SKM-1 treated with dmso at 0.1 percent for 144 hours (cell line): ENCODE data around the gene VAMP8.
"Not testable (repeated sequence)": the region's sequence is repeated elsewhere in the genome, so short reads cannot be mapped to it uniquely, and the experiment has no call there.

Source experiments
- DNase-seq: peaks from one replicate; lab custom pipeline; 2025; ENCODE audit not compliant: unreplicated experiment; lab: John Stamatoyannopoulos, UW

The VAMP8 gene

DNA sequence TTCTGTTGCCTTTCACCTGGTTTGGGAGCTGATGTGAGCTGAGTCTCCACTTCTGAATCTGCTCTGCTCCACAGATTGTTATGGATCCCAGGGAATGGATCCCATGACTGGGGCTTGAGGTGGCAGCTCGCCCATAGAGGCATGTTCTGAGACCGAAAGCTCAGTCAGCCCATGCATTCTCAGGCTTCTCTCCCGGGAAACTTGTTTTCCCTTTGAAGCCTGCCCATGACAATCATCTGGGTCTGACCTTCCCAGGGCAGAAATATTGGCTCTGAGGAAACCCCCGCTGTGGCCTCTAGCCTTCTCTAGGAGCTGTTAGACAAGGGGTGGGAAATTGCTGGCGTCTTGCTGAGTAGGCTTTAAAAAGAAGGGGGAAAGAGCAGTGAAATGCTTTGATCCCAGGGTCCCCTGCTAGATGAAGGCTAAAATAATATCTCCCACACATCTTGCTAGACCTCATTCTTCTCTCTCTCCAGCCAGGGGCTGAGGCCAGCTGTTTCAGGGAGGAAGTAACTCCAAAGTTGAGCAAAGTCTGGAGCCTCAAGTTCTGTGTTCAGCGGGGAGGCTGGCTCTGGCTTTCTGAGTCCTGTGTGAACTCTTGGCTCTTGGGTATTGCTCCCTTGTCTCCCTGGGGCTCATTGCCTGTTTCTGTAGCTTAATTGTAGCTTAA lies 2.0 kb downstream of the VAMP8 start:
- peak; percentile 86 for DNase-seq

DNA sequence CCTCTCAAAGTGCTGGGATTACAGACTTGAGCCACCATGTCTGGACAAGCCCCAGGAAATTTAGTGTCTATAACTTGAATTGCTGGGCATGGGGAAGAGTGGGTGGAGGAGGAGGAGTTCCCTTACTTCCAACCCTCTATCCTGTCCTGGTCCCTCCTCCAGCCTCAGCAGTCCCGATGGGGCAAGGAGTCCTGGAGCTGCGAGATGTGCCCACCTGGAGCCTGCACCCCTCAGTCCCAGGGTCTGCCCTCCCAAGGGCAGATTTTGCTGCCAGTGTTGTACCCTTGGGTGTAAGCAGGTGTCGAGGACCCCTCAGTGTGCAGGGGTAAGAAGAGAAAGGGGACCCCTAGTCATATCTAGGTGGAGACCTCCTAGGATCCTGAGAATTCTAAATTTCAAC lies 2.8 kb downstream of the VAMP8 start:
- no peak for DNase-seq

DNA sequence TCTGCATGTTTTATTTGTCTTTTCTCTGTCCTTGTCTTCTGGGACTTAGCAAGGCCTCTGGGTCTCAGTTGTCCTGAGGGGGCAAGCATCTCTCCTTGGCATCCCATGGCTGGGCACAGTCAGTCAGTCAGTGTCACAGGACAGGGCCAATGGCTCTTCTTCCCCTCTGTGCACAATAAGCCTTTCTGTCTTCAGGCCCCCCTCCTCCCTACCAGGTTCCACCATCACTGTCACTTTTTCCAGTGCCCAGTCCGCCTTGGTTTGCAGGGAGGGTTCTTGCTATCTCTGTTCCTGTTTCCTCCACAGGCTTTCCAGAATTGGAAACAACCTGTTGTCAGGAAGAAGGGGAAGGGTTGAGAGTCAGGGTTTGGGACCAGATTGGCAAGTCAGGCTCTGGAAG lies 5.1 kb downstream of the VAMP8 start:
- no peak for DNase-seq

DNA sequence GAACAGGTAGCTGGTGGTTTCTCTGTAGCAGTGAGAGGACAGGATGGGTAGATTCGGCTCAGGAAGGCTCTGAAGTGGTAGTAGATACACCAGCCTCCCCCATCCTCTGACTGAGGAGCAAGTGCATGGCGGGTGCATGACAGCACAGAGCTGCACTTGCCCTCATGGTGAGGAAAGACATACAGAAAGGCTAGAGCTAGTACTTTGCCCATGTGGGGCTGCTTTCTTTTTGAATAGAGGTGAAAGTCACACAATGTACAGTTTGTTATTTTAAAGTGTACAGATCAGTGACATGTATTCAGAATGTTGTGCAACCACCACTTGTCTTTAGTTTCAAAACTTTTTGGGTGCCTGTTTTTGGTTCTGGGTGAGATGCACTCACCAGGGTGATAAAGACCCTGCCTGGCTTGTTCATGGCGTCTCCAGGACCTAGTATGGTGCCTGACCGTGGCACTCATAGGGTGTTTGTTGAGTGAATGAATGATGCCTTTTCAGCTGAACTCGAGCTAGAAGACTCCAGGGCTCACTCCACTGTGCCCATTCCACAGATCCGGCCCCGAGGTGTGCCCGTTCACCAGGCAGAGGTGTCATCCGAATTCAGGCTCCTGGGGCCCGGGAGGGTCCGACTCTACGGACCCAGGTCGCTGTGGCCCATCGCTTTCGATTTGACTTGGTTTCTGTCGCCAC lies 6.4 kb downstream of the VAMP8 start:
- DNase-seq = no peak

DNA sequence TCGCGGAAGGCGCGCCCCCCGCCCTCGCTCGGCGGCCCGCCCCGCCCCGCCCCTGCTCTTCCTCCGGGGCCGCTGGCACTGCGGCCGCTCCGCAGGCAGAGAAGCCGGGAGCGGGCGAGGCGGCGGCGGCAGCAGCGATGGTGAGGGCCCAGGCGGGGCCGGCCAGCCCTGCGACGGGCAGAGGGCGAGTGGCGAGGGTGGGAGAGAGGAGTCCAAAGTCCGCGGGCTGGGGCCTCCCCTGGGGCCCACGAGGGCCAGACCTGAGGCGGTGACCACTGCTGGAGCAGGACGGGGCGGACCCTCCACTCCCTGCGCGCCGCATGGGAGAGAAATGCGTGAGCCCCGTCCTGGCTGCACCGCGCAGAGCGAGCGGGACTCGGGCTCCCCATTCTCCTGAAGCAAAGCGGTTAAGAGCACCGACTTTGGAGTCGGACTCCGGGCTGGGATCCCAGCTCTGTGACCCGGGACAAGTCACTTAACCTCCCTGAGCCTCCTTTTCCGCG lies 7.0 kb downstream of the VAMP8 start, which contains the start of gene VAMP5:
Gene VAMP5 (plus strand): TSS at position 78 of the 503 bp plus-strand sequence. CDS start 60 bp downstream, at position 138.
- no peak for DNase-seq

DNA sequence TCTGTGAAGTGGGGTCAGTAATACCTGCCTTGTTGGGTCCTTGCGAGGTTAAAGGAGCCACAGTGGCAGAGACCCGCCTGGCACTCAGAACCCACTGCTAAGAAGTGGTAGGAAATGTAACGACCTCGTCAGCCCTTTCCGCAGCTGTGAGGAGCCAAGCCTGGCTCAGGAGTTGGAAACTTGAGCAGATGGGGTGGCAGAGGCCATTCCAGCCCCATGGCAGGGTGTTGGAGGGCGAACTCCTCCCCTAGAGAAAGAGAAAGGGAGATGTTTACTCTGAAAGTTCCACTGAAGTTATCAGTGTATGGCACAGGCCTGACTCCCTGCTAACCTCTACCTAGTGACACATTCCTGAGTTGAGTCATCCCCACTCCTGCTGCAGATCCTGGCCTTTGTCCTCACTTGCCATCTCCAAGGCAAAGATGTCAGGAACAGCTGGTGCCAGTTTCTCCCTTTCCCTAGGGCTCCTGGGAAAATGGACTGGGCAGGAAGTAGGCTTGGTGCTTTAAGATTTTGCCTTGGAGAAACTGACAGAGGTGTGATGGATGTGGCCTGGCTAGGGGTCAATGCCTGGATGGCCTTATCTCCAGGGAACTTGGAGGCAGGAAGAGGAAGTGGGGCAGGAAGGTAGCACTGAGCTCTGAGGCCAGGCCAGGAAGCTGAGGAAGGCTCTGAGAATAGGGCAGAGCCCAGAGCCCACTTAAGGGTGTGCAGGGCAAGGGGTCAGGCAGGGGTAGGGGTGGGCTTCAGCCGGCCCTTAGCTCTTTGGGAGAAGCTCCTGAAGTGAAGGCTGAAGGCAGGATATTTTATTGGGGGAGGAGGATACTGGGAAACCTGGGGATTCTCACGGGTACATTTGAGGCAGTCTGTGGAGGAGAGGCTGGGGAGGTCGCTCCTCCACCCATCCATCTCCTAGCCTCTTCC lies 7.7 kb downstream of the VAMP8 start:
- DNase-seq = peak; percentile 54

DNA sequence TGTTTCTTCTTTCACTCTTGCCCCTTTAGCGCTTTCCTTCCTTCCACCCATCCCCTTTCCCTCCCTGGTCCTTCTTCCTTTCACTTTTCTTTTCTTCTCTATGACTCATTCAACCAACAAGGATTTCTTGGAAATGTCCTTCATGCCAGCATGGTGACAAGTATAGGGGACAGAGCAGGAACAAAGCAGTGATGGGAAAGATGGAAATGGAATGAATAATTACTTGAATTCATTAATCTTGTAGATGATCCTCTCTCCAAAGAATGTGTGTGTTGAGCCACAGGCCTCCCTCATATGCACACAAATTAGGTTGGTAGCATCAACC lies 8.4 kb downstream of the VAMP8 start:
- no peak for DNase-seq

DNA sequence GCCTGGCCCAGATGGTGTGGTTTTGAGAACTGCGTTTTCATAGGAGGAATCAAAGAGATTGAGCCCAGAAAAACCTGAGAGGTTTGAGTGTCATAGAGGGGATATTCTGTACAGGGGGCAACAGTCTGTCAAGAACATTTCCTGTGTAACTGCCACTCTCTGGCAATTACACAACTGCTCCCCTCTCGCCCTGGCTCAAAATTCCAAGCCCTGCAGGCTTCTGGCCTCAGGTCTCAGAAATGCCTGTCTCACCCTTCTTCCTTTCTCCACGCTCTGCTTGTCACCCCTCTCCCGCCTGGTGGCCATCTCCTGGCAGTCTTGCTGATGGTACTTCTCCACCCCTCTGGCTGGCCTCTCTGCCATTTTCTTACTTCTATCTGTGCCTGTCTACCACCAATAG lies 10.8 kb downstream of the VAMP8 start:
- DNase-seq = no peak

DNA sequence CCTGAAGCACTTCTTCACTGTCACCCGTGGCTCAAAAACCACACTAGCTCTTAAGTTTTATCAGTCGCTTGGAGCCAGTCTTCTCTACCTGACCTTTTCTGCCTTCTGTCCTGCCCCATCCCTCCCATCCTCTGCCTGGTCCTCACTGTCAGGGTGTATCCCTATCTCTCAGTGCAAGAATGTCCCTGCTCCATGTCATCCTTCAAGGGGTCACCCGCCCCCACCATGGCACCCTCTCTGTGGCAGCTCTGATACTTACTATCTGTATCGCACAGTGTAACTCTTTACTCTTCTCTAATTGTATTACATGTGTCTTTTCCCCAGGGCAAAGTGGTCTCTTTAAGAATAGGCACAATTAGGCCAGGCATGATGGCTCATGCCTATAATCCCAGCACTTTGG lies 11.3 kb downstream of the VAMP8 start:
- DNase-seq = no peak

DNA sequence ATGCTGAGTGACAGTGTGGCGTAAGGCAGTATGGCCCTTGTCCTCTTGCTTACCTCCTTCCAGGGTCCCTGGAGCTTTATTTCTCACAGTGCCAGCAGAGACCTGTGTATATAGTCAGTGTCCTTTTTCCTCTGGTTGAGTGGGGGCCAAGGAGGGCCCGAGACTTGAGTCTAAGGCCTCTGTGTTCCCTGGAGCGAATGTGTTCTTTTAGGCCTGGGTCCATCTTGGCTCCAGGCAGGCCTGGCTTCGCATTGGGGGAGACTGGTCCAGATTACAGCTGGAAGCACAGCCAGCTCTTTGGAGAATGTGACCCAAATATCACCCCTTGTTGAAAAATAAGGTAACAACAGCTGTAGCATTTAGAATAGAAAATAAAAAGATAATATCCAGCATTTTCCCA lies 11.8 kb downstream of the VAMP8 start:
- DNase-seq = no peak

DNA sequence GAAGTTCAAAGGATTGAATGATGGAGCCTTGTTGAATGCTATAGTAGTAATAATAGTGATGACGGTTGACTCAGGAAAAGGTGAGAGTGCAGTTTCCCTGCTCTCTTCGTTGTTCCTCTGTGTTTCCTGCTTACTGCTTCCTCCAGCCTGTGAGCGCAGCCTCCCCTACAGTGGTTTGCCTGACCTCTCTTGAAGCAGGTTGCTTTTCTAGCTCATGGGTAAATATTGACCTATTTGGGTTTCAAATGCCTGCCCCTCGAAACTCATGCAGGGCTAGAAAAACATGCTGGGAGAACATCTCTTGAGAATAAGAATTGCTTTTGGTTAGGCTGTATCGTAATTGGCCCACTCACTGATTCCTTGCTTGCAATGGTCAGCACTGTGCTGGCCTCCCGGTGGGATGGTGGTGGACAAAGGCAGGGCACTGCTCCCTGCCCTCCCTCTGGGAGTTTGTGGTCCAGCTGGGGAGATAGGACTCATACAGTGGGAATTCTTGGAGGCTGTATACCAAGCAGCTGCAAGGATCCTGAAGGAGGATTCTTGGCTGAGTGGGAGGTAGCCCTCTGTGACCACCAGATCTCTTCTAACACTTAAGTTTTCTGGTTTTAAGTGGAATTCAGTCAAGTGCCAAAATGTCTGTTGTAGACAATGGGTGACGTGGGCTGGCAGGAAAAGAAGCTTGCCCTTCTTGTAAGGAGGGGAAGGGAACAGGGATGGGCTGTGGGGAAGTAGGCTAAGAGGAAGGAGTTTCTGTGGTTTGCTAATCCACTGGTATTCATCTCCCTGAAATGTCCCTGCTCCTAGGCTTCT lies 12.8 kb downstream of the VAMP8 start:
- DNase-seq = peak; percentile 41

DNA sequence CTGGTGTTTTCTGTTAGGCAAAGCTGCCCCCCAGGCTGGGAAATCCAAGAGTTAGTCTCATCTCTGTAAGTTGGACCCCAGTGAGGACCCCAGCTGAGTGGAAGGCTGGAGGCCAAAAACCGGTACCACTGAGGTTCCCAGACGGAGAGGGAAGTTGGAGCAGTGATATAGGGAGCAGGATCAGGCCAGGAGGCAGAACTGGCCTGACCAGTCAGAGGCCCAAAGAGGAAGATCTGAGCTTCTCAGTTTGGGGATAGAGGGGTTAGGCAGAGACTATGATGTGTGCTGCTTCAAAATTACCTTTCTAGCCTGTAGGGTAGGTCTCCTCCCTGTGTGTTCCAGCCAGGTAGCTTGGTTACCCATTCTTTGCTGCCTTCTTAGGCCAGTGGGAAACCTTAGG lies 13.6 kb downstream of the VAMP8 start:
- DNase-seq = peak; percentile 36

DNA sequence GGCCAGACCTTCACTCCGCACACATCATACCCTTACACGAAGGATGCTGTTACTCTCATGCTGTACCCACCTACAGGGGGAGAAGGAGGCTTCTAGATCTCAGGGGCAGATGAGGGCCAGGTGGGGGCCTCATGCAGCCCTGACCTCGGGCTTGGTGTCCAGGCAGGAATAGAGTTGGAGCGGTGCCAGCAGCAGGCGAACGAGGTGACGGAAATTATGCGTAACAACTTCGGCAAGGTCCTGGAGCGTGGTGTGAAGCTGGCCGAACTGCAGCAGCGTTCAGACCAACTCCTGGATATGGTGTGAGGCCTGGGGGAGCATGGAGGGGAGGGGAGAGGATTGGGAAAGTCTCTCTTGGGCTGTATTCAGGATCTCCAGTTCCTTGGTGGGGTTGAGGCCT lies 14.2 kb downstream of the VAMP8 start:
- no peak for DNase-seq

DNA sequence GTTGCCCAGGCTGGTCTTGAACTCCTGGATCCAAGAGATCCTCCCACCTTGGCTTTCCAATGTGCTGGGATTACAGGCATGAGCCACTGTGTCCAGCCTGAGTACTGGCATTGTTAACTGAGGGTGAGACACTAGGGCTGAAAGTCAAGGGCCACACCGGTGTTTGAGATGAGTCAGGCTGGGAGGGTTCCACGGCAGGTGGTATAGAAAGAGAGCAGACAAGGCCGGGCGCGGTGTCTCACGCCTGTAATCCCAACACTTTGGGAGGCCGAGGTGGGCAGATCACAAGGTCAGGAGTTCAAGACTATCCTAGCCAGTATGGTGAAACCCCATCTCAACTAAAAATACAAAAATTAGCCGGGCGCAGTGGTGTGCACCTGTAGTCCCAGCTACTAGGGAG lies 14.9 kb downstream of the VAMP8 start:
- DNase-seq = not testable (repeated sequence)

DNA sequence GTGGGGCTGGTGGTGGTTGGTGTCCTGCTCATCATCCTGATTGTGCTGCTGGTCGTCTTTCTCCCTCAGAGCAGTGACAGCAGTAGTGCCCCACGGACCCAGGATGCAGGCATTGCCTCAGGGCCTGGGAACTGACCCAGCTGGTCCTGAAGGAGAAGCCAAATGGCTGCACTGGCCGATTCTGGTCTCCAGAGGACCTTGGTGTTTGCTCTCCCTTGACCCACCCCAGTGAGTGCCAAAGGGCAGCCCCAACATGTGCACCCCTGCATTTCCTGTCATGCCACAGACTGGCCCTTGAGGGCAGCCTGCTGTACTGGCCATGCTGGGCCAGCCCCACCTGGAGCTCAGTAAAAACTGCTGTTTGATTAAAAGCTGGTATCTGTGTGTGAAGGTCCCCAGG lies 15.6 kb downstream of the VAMP8 start:
- no peak for DNase-seq

DNA sequence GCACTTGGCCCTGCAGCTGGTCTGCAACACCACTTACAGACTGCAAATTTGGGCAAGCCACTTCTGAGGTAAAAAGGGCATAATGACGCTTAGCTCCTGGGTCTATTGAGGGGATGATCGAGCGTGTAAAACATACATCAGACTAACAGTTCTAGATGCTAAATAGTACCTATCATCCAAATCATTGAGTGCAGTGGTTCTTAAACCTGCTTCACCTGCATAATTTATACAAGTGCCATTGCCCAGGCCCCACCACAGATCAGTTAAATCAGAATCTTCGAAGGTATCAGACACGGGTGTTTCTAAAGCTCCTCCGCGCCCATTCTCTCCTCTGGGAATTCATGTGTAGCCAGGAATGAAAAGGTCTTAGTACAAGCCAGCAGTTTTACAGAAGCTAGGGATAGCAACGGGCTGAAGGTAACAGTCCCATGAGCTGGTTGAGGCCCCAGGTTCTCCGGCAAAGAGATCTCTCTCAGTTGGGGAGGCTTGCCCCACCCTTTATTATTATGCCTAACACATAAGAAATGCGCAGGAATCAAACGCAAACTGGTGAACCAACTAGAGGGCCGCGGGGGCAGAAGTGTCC lies 17.4 kb downstream of the VAMP8 start:
- no peak for DNase-seq

DNA sequence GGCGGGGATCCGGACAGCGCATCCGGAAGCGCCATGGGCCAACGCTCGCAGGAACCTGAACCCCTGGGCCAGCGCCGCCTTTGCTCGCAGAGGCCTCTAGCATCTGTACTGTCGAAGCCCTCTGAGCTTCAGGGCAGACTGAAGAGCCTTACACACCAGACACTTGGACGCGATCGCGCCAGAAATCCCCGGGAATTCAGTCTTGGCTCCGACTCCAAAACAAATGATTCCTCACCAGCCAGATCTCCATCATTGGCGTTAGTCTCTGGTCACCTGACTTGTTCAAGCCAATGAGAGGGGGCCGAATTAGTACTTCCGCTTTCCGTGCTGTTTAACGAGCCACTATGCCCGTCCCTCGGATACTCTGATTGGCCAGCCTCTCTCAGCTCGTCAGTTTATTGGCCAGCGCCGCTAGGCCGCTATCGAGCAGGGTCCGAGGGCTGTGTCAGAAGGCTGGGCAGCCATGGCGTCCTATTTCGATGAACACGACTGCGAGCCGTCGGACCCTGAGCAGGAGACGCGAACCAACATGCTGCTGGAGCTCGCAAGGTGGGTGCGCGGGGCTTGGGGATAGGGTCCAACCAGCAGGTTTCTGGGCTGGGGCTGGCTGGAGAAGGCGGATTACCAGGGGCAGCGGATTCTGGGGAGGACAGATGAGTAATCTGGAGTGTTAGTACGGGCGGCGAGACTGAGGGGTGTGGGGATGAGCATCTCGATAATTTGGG lies 18.1 kb downstream of the VAMP8 start, which contains the start of gene RNF181:
Gene RNF181 (plus strand): TSS at position 445 of the 725 bp plus-strand sequence. CDS start 19 bp downstream, at position 464.
- peak; percentile 100 for DNase-seq

DNA sequence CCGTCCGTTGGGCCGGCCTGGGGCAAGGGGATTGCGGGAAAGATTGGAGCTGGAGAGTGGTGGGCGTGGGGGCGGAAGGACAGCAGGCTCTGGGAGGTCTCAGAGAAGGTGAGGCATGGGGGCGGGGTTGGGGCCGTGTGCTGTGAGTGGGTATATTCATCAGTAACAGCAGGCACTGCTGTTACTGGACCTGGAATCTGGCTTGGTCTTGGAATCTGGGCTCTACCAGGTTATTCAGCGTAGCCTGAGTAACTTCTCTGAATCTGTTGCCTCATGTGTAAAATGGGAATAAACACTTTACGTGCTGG lies 18.6 kb downstream of the VAMP8 start:
- no peak for DNase-seq

DNA sequence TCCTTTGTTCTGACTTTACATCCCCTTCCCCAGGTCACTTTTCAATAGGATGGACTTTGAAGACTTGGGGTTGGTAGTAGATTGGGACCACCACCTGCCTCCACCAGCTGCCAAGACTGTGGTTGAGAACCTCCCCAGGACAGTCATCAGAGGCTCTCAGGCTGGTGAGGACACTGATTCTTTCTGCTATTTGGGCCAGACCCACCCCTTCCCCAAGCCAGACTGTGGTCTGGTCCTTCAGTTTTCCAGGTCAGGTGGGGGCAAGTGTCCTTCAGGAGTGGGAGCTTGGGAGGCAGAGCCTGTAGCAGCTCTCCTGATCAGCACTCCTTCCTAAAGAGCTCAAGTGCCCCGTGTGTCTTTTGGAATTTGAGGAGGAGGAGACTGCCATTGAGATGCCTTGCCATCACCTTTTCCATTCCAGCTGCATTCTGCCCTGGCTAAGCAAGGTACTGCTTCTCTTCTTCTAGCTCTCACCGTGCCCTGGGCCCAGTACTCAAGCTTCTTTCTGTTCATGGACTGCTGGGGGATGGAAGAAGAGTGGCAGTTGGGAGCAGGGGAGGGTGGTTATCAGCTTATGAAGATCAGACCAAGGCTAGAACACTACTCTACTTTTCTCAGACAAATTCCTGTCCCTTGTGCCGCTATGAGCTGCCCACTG lies 19.2 kb downstream of the VAMP8 start:
- DNase-seq = no peak
